Natural killer cell (primary cell): ENCODE results near the gene PAGR1. TPM values are rescaled to one million over a fixed set of nuclear protein-coding genes. Genes with fewer than 3 reads are reported as not detected.

Experiments used
- ATAC-seq, 3 donors: fragments of 150-1000 bp in 2 of 3; fragments of 200-7000 bp in 1 of 3; cut with Tn5 transposase; 1 replicate in 1 of 3; 2 replicates in 2 of 3; pipeline ENCODE4 v1.10.0; 2021; ENCODE audit warnings: mild to moderate bottlenecking in 2 of 3, moderate library complexity in 2 of 3
- DNase-seq, 2 donors: peaks; one replicate each; pipeline versions ENCODE4 v3.0.0 to v3.0.0-alpha.2; 2013 to 2021; ENCODE audit warnings: mixed read lengths in 1 of 2
- H3K27ac ChIP-seq: one replicate; pipeline ENCODE4 v1.5.1; 2013; ENCODE audit warnings: mild to moderate bottlenecking, low read length
- H3K27me3 ChIP-seq: one replicate; pipeline ENCODE4 v1.6.1; 2013; ENCODE audit warnings: low read length; ENCODE audit not compliant: control insufficient read depth, insufficient read depth
- H3K36me3 ChIP-seq: one replicate; pipeline ENCODE4 v1.6.1; 2013; ENCODE audit warnings: low read length; ENCODE audit not compliant: control insufficient read depth, insufficient read depth
- H3K4me1 ChIP-seq: one replicate; pipeline ENCODE4 v1.6.1; 2013; ENCODE audit warnings: low read length; ENCODE audit not compliant: control insufficient read depth, insufficient read depth
- H3K4me3 ChIP-seq: one replicate; pipeline ENCODE4 v1.5.1; 2013; ENCODE audit warnings: low read length
- H3K9me3 ChIP-seq: one replicate; pipeline ENCODE4 v1.6.1; 2013; ENCODE audit warnings: low read length; ENCODE audit not compliant: control insufficient read depth, insufficient read depth
- H3K27ac Mint-ChIP-seq, 2 donors: one replicate each; pipeline ENCODE4 v1.8.0; 2022; ENCODE audit warnings: mild to moderate bottlenecking in 2 of 2, mixed read lengths in 2 of 2, moderate library complexity in 1 of 2
- H3K27me3 Mint-ChIP-seq, 2 donors: one replicate each; pipeline ENCODE4 v1.8.0; 2022; ENCODE audit warnings: low read depth in 2 of 2, mixed read lengths in 2 of 2
- H3K36me3 Mint-ChIP-seq: one replicate; pipeline ENCODE4 v1.8.0; 2022; ENCODE audit warnings: mixed read lengths
- H3K4me1 Mint-ChIP-seq, 2 donors: one replicate each; pipeline ENCODE4 v1.8.0; 2022; ENCODE audit warnings: mixed read lengths in 2 of 2
- H3K4me3 Mint-ChIP-seq: one replicate; pipeline ENCODE4 v1.8.0; 2022; ENCODE audit warnings: mild to moderate bottlenecking, moderate library complexity, mixed read lengths
- H3K9me3 Mint-ChIP-seq, 2 donors: one replicate each; pipeline ENCODE4 v1.8.0; 2022; ENCODE audit warnings: mixed read lengths in 2 of 2
- CTCF ChIP-seq: fragments of 200-600 bp; IDR thresholded peaks from one replicate; pipeline ENCODE4 v1.8.0; 2022; ENCODE audit warnings: antibody characterized with exemption
- WGBS: methylation state at CpG from one replicate; pipeline ENCODE4 v1.1.7; 2013; ENCODE audit warnings: missing lambda C conversion rate; ENCODE audit not compliant: insufficient coverage; 5-methylcytosine and 5-hydroxymethylcytosine counted together
- intact Hi-C: fragments of 100-400 bp; cut with micrococcal nuclease; formaldehyde crosslinking; loops from one replicate; pipeline ENCODE4 v1.14.2; 2022
- total RNA-seq, 4 donors: library from RNA; stranded (reverse); fragments of 120-200 nt in 1 of 4; gene quantifications; one replicate each; pipeline versions ENCODE4 v1.2.3 to v1.2.4, GENCODE V29; 2013 to 2022

Gene PAGR1
- total RNA-seq, 3 donors from 2014 or later (not counting 1 experiment from before 2014, with no cell fraction given), result 8.9 to 16.2 (median 13.4) TPM

DNA sequence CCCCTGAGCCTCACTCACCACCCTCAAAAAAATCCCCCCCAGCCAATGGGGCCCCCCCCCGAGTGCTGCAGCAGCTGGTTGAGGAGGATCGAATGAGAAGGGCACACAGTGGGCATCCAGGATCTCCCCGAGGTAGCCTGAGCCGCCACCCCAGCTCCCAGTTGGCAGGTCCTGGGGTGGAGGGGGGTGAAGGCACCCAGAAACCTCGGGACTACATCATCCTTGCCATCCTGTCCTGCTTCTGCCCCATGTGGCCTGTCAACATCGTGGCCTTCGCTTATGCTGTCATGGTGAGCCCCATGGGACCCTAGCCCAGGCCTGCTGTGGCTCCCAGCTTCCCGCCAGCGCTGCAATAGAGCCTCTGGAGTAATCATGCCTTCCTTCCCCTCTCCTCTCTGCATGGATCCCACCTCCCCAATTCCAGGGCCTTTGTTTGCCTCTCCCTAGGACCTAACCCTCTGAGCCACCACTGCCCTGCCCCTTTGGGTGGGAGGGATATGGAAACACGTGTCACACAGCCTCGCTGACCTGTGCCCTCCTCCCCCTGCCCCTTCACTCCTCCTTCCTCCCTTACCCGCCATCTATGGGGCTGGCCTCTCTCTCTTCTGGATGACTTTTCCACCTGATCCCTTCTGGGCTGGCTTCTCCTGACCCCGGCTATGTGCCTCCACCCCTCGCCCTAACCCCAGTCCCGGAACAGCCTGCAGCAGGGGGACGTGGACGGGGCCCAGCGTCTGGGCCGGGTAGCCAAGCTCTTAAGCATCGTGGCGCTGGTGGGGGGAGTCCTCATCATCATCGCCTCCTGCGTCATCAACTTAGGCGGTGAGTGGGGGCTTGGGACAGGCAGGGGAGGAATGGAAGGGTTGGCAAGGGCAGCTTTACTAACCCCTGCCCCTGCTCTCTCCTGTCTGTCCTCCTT is 2.0 kb upstream of the PAGR1 start:
- TF ChIP-seq CTCF, result no peak
- H3K27me3 Mint-ChIP-seq, result peaks cover 0 to 2% of the 10 kb centered on the region in 2 donors
- Histone ChIP-seq H3K36me3 (peaks cover 21% of the 10 kb centered on the region), H3K4me3 (no peak overlapping the region), H3K4me1 (peaks cover 64% of the 10 kb centered on the region), H3K27me3 (no peaks in the 10 kb centered on the region), H3K9me3 (no peaks in the 10 kb centered on the region), H3K27ac (no peak overlapping the region)
- peak in 1 of 2 donors; percentile 21 for DNase-seq
- H3K27ac Mint-ChIP-seq, result no peak overlapping the region
- ATAC-seq, result no peak
- H3K9me3 Mint-ChIP-seq, result no peaks in the 10 kb centered on the region
- intact Hi-C loops, result no loop called here
- peaks cover 50 to 72% of the 10 kb centered on the region in 2 donors for H3K4me1 Mint-ChIP-seq
- H3K36me3 Mint-ChIP-seq, result peaks cover 5% of the 10 kb centered on the region
- peak overlapping the region; percentile 31 for H3K4me3 Mint-ChIP-seq
- 93% methylated on average over 23 of the region's 24 CpGs for WGBS

- peaks cover 63% of the 10 kb centered on the region for H3K4me1 ChIP-seq
- Mint-ChIP-seq H3K27ac (peak overlapping the region; percentile 94 to 98), H3K36me3 (peaks cover 5% of the 10 kb centered on the region), H3K4me3 (peak overlapping the region; percentile 99), H3K27me3 (peaks cover 0 to 2% of the 10 kb centered on the region in 2 donors), H3K9me3 (no peaks in the 10 kb centered on the region), H3K4me1 (peaks cover 51 to 77% of the 10 kb centered on the region in 2 donors)
- intact Hi-C loops, result no loop called here
- no peak overlapping the region for H3K4me3 ChIP-seq
- DNase-seq (no peak), ATAC-seq (no peak)
- WGBS, result 97% methylated on average over 4 of the region's 5 CpGs
- no peaks in the 10 kb centered on the region for H3K27me3 ChIP-seq
- no peak for TF ChIP-seq CTCF
- H3K36me3 ChIP-seq, result peaks cover 19% of the 10 kb centered on the region
- no peaks in the 10 kb centered on the region for H3K9me3 ChIP-seq
- H3K27ac ChIP-seq, result no peak overlapping the region
These were observed 1.4 kb upstream of the PAGR1 start for GRCh38 chr16:29814592-29814991.

GRCh38 chr16:29815032-29815721 is 775 bp upstream of the PAGR1 start:
- H3K27ac Mint-ChIP-seq, result peak overlapping the region; percentile 94 to 98
- H3K9me3 Mint-ChIP-seq, result no peaks in the 10 kb centered on the region
- peak overlapping the region; percentile 99 for H3K4me3 Mint-ChIP-seq
- peaks cover 5% of the 10 kb centered on the region for H3K36me3 Mint-ChIP-seq
- Histone ChIP-seq H3K36me3 (peaks cover 15% of the 10 kb centered on the region), H3K4me3 (peak overlapping the region; percentile 79), H3K9me3 (no peaks in the 10 kb centered on the region), H3K27me3 (no peaks in the 10 kb centered on the region), H3K4me1 (peaks cover 63% of the 10 kb centered on the region), H3K27ac (no peak overlapping the region)
- TF ChIP-seq CTCF, result no peak
- intact Hi-C loops, result loop anchor here (5.0 kb wide), 1 partner anchor 47 kb away; the partner anchor contains the start of gene CDIPT
- peaks cover 57 to 81% of the 10 kb centered on the region in 2 donors for H3K4me1 Mint-ChIP-seq
- no peak for ATAC-seq
- WGBS, result 12% methylated on average over 33 of the region's 39 CpGs
- peaks cover 0 to 2% of the 10 kb centered on the region in 2 donors for H3K27me3 Mint-ChIP-seq
- peak in 1 of 2 donors; percentile 40 for DNase-seq
